H1 (cell line): Measurements from ENCODE around the gene NSUN7. TPM values are rescaled to one million over a fixed set of nuclear protein-coding genes. Genes with fewer than 3 reads are reported as not detected.

Experiments
- E2F6 ChIP-seq: IDR thresholded peaks from 2 replicates; pipeline ENCODE4 v1.6.1; 2012; ENCODE audit warnings: inconsistent platforms
- MAFK ChIP-seq: IDR thresholded peaks from 2 replicates; pipeline ENCODE4 v1.6.1; 2012; ENCODE audit warnings: low read depth, mild to moderate bottlenecking, improper control_type of control experiment, low read length
- NANOG ChIP-seq: IDR thresholded peaks from 2 replicates; pipeline ENCODE4 v1.6.1; 2011; ENCODE audit warnings: low read length, low read depth, mild to moderate bottlenecking, inconsistent platforms; ENCODE audit not compliant: insufficient read depth, poor library complexity, severe bottlenecking
- RAD21 ChIP-seq, 2 experiments: IDR thresholded peaks in 1 of 2; conservative IDR thresholded peaks in 1 of 2; 2 replicates each; pipeline ENCODE4 v1.6.1; 2011; ENCODE audit warnings: low read depth in 2 of 2, low read length in 2 of 2, improper control_type of control experiment in 1 of 2, inconsistent platforms in 1 of 2, mild to moderate bottlenecking in 1 of 2, moderate library complexity in 1 of 2
- RFX5 ChIP-seq: IDR thresholded peaks from 2 replicates; pipeline ENCODE4 v1.6.1; 2011; ENCODE audit warnings: low read depth, low read length, improper control_type of control experiment, borderline replicate concordance
- RNF2 ChIP-seq: fragments of 200-900, 300-1000 bp; sonication (generic); IDR thresholded peaks from 2 replicates; pipeline ENCODE4 v1.7.1; 2016; ENCODE audit warnings: borderline replicate concordance, low read depth, mild to moderate bottlenecking, antibody characterized with exemption, low read length; ENCODE audit not compliant: poor library complexity, severe bottlenecking; ENCODE audit errors: missing control alignments
- polyA plus RNA-seq, 7 experiments: library from polyadenylated mRNA; depleted of rRNA in 3 of 7; stranded (reverse) in 5 of 7; unstranded in 2 of 7; fragments of >200 nt in 5 of 7; fragments of 200-250 nt in 2 of 7; gene quantifications; 1 replicate in 5 of 7; 2 replicates in 1 of 7; 4 replicates in 1 of 7; pipeline versions ENCODE4 v1.2.1 to v1.2.3, GENCODE V29; 2011 to 2013; ENCODE audit warnings: missing spikeins in 2 of 7, mixed read lengths in 2 of 7
- total RNA-seq: library from RNA; stranded (reverse); fragmentation: NEBNext Ultra II Directional; extraction: Animal tissue kit (Norgen Biotek cat#: 25700); gene quantifications from 2 replicates; pipeline ENCODE4 v1.2.1, GENCODE V29; 2021

NSUN7 gene
- total and polyA plus RNA-seq, 2 of the 8 experiments (the other 6 are each of a cell fraction or from before 2014, with no cell fraction given): 8.8 to 24.4 TPM

- TF ChIP-seq E2F6: no peak
- TF ChIP-seq RAD21 (IDR thresholded peaks at IDR 0.05 in 1 of 2, conservative IDR thresholded peaks at IDR 0.05 in 1 of 2; ENCODE audit: low read depth in 2 of 2, low read length in 2 of 2): no peak
- TF ChIP-seq RNF2: no peak
- TF ChIP-seq NANOG: no peak
- no peak for TF ChIP-seq RFX5
- TF ChIP-seq MAFK: no peak
Measured at GRCh38 chr4:40827758-40828157, 78.0 kb downstream of the NSUN7 start (continued).
